HEK293 (cell line): Measurements from ENCODE around the gene DNAJB2.

Source experiments
- CTCF ChIA-PET: fragments of 350-600 bp; formaldehyde crosslinking; extraction: SDS; loops from one replicate; lab custom pipeline; 2021; ENCODE audit warnings: antibody characterized with exemption; lab: Yijun Ruan, JAX
- POLR2A ChIA-PET: fragments of 300-600 bp; formaldehyde crosslinking; extraction: SDS; loops from one replicate; lab custom pipeline; 2020; ENCODE audit warnings: antibody characterized with exemption, inconsistent platforms; lab: Yijun Ruan, JAX
- H3K27ac ChIP-seq: fragments of 200-500 bp; sonication (Bioruptor generic); 2 replicates; pipeline ENCODE4 v1.5.1; 2014; ENCODE audit warnings: low read depth, low read length, control low read depth, inconsistent platforms; ENCODE audit errors: extremely low read depth
- H3K36me3 ChIP-seq, 2 experiments: fragments of 200-500 bp in 1 of 2; sonication (Bioruptor generic) in 1 of 2; 1 replicate in 1 of 2; 2 replicates in 1 of 2; pipeline ENCODE4 v1.5.1; 2014 to 2017; ENCODE audit warnings: inconsistent platforms in 2 of 2, low read length in 2 of 2; ENCODE audit not compliant: control insufficient read depth in 2 of 2, insufficient read depth in 1 of 2
- H3K4me1 ChIP-seq: fragments of 200-500 bp; sonication (Bioruptor generic); 2 replicates; pipeline ENCODE4 v1.5.1; 2014; ENCODE audit warnings: mild to moderate bottlenecking, low read length, inconsistent platforms; ENCODE audit not compliant: control insufficient read depth, insufficient read depth
- H3K4me3 ChIP-seq: 2 replicates; pipeline ENCODE4 v1.5.1; 2011; ENCODE audit warnings: low read depth, mild to moderate bottlenecking, control low read depth, low read length, moderate library complexity
- H3K9me3 ChIP-seq: fragments of 200-500 bp; sonication (Bioruptor generic); 2 replicates; pipeline ENCODE4 v1.5.1; 2014; ENCODE audit warnings: low read depth, low read length, inconsistent platforms; ENCODE audit not compliant: control insufficient read depth, insufficient read depth
- KLF10 ChIP-seq: fragments of 450-650 bp; IDR thresholded peaks from 2 replicates; pipeline ENCODE4 v1.5.1; 2018; ENCODE audit warnings: missing biosample characterization, mild to moderate bottlenecking, missing genetic modification characterization
- SALL2 ChIP-seq: fragments of 450-650 bp; formaldehyde crosslinking; IDR thresholded peaks from 2 replicates; pipeline ENCODE4 v1.5.0; 2017; ENCODE audit warnings: missing biosample characterization, mild to moderate bottlenecking, missing genetic modification characterization, borderline replicate concordance
- ZBTB17 ChIP-seq: fragments of 450-650 bp; formaldehyde crosslinking; IDR thresholded peaks from 2 replicates; pipeline ENCODE4 v1.5.1; 2016; ENCODE audit warnings: missing biosample characterization, missing genetic modification characterization
- ZBTB8A ChIP-seq: fragments of 450-650 bp; formaldehyde crosslinking; IDR thresholded peaks from 2 replicates; pipeline ENCODE4 v1.5.1; 2016; ENCODE audit warnings: missing biosample characterization, missing genetic modification characterization
- ZFP37 ChIP-seq: fragments of 450-650 bp; formaldehyde crosslinking; IDR thresholded peaks from 2 replicates; pipeline ENCODE4 v1.5.1; 2016; ENCODE audit warnings: missing biosample characterization, missing genetic modification characterization
- ZIC2 ChIP-seq: fragments of 450-650 bp; formaldehyde crosslinking; IDR thresholded peaks from 2 replicates; pipeline ENCODE4 v1.5.1; 2016; ENCODE audit warnings: missing biosample characterization, missing genetic modification characterization
- ZNF112 ChIP-seq: fragments of 450-650 bp; formaldehyde crosslinking; IDR thresholded peaks from 2 replicates; pipeline ENCODE4 v1.5.0; 2017; ENCODE audit warnings: missing biosample characterization, missing genetic modification characterization
- ZNF175 ChIP-seq: fragments of 450-650 bp; formaldehyde crosslinking; IDR thresholded peaks from 2 replicates; pipeline ENCODE4 v1.5.1; 2016; ENCODE audit warnings: missing biosample characterization, missing genetic modification characterization
- ZNF311 ChIP-seq: fragments of 450-650 bp; formaldehyde crosslinking; IDR thresholded peaks from 2 replicates; pipeline ENCODE4 v1.5.1; 2017; ENCODE audit warnings: missing biosample characterization, missing genetic modification characterization, borderline replicate concordance
- ZNF324 ChIP-seq: fragments of 450-650 bp; formaldehyde crosslinking; IDR thresholded peaks from 2 replicates; pipeline ENCODE4 v1.5.1; 2016; ENCODE audit warnings: missing biosample characterization, missing genetic modification characterization
- ZNF350 ChIP-seq: fragments of 450-650 bp; formaldehyde crosslinking; IDR thresholded peaks from 2 replicates; pipeline ENCODE4 v1.5.0; 2017; ENCODE audit warnings: missing biosample characterization, mild to moderate bottlenecking, missing genetic modification characterization
- ZNF48 ChIP-seq: fragments of 450-650 bp; formaldehyde crosslinking; IDR thresholded peaks from 2 replicates; pipeline ENCODE4 v1.5.1; 2016; ENCODE audit warnings: missing biosample characterization, missing genetic modification characterization
- ZNF549 ChIP-seq: fragments of 450-650 bp; IDR thresholded peaks from 2 replicates; pipeline ENCODE4 v1.5.1; 2018; ENCODE audit warnings: missing biosample characterization, missing genetic modification characterization, mild to moderate bottlenecking, inconsistent platforms, moderate library complexity
- ZNF585B ChIP-seq: fragments of 450-650 bp; formaldehyde crosslinking; IDR thresholded peaks from 2 replicates; pipeline ENCODE4 v1.5.1; 2016; ENCODE audit warnings: missing biosample characterization, missing genetic modification characterization
- TF ChIP-seq, protein P1 (sequence below): fragments of 450-650 bp; formaldehyde crosslinking; IDR thresholded peaks from 2 replicates; pipeline ENCODE4 v1.5.0; 2017; ENCODE audit warnings: missing biosample characterization, missing genetic modification characterization, borderline replicate concordance
- TF ChIP-seq, protein P2 (sequence below): fragments of 450-650 bp; formaldehyde crosslinking; IDR thresholded peaks from 2 replicates; pipeline ENCODE4 v1.5.1; 2016; ENCODE audit warnings: missing biosample characterization, missing genetic modification characterization
- TF ChIP-seq, protein P3 (sequence below): fragments of 450-650 bp; formaldehyde crosslinking; IDR thresholded peaks from 2 replicates; pipeline ENCODE4 v1.5.1; 2016; ENCODE audit warnings: missing biosample characterization, missing genetic modification characterization
- TF ChIP-seq, protein P4 (sequence below): fragments of 450-650 bp; formaldehyde crosslinking; IDR thresholded peaks from 2 replicates; pipeline ENCODE4 v1.5.1; 2016; ENCODE audit warnings: missing biosample characterization, missing genetic modification characterization, borderline replicate concordance

The DNAJB2 gene

DNA sequence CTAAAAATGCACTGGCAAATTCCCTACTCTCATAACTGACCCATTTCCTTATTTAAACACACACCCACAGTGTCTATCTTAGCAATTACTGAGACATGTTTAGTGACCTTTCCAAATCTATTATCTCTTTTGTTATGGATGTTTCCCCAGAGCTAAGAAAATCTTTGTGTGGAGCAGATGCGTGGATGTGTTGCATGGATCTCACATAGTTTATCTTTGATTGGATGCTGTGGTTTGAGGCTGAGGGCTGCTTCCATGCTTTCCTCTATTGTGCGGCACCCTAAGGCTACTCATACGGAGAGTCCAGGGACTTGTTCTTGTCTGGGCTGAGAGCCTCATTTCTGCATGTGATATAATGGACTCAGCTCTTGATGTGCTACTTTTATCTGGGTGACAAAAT is 44.8 kb upstream of the DNAJB2 start:
- ChIA-PET CTCF (interaction anchor here (0.6 to 1.0 kb wide), 2 partner anchors 61 to 251 kb away, joined by 3 read pairs; no protein-coding TSS in a partner anchor), POLR2A (no interaction called here)
- Histone ChIP-seq H3K27ac (no peak overlapping the region), H3K4me1 (no peaks in the 10 kb centered on the region; the same call in 1 of the 2 replicates), H3K4me3 (no peak overlapping the region), H3K36me3 (peaks cover 17 to 79% of the 10 kb centered on the region in 2 experiments), H3K9me3 (no peaks in the 10 kb centered on the region)
- TF ChIP-seq, protein P1, sequence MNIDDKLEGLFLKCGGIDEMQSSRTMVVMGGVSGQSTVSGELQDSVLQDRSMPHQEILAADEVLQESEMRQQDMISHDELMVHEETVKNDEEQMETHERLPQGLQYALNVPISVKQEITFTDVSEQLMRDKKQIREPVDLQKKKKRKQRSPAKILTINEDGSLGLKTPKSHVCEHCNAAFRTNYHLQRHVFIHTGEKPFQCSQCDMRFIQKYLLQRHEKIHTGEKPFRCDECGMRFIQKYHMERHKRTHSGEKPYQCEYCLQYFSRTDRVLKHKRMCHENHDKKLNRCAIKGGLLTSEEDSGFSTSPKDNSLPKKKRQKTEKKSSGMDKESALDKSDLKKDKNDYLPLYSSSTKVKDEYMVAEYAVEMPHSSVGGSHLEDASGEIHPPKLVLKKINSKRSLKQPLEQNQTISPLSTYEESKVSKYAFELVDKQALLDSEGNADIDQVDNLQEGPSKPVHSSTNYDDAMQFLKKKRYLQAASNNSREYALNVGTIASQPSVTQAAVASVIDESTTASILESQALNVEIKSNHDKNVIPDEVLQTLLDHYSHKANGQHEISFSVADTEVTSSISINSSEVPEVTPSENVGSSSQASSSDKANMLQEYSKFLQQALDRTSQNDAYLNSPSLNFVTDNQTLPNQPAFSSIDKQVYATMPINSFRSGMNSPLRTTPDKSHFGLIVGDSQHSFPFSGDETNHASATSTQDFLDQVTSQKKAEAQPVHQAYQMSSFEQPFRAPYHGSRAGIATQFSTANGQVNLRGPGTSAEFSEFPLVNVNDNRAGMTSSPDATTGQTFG (tag by site-specific recombination): no peak
- no peak for TF ChIP-seq ZIC2 (tag by site-specific recombination)
- no peak for TF ChIP-seq ZBTB8A
- TF ChIP-seq ZNF585B: no peak
- TF ChIP-seq, protein P2, sequence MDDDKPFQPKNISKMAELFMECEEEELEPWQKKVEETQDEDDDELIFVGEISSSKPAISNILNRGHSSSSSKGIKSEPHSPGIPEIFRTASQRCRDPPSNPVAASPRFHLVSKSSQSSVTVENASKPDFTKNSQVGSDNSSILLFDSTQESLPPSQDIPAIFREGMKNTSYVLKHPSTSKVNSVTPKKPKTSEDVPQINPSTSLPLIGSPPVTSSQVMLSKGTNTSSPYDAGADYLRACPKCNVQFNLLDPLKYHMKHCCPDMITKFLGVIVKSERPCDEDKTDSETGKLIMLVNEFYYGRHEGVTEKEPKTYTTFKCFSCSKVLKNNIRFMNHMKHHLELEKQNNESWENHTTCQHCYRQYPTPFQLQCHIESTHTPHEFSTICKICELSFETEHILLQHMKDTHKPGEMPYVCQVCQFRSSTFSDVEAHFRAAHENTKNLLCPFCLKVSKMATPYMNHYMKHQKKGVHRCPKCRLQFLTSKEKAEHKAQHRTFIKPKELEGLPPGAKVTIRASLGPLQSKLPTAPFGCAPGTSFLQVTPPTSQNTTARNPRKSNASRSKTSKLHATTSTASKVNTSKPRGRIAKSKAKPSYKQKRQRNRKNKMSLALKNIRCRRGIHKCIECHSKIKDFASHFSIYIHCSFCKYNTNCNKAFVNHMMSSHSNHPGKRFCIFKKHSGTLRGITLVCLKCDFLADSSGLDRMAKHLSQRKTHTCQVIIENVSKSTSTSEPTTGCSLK (tag by site-specific recombination): no peak
- no peak for TF ChIP-seq ZNF549 (tag by site-specific recombination)
- TF ChIP-seq ZNF175: no peak
- no peak for TF ChIP-seq ZBTB17 (tag by site-specific recombination)
- TF ChIP-seq ZFP37 (tag by site-specific recombination): no peak
- TF ChIP-seq ZNF48: no peak
- no peak for TF ChIP-seq ZNF311
- TF ChIP-seq, protein P3, sequence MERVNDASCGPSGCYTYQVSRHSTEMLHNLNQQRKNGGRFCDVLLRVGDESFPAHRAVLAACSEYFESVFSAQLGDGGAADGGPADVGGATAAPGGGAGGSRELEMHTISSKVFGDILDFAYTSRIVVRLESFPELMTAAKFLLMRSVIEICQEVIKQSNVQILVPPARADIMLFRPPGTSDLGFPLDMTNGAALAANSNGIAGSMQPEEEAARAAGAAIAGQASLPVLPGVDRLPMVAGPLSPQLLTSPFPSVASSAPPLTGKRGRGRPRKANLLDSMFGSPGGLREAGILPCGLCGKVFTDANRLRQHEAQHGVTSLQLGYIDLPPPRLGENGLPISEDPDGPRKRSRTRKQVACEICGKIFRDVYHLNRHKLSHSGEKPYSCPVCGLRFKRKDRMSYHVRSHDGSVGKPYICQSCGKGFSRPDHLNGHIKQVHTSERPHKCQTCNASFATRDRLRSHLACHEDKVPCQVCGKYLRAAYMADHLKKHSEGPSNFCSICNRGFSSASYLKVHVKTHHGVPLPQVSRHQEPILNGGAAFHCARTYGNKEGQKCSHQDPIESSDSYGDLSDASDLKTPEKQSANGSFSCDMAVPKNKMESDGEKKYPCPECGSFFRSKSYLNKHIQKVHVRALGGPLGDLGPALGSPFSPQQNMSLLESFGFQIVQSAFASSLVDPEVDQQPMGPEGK (tag by site-specific recombination): no peak
- no peak for TF ChIP-seq ZNF324 (tag by site-specific recombination)
- TF ChIP-seq, protein P4, sequence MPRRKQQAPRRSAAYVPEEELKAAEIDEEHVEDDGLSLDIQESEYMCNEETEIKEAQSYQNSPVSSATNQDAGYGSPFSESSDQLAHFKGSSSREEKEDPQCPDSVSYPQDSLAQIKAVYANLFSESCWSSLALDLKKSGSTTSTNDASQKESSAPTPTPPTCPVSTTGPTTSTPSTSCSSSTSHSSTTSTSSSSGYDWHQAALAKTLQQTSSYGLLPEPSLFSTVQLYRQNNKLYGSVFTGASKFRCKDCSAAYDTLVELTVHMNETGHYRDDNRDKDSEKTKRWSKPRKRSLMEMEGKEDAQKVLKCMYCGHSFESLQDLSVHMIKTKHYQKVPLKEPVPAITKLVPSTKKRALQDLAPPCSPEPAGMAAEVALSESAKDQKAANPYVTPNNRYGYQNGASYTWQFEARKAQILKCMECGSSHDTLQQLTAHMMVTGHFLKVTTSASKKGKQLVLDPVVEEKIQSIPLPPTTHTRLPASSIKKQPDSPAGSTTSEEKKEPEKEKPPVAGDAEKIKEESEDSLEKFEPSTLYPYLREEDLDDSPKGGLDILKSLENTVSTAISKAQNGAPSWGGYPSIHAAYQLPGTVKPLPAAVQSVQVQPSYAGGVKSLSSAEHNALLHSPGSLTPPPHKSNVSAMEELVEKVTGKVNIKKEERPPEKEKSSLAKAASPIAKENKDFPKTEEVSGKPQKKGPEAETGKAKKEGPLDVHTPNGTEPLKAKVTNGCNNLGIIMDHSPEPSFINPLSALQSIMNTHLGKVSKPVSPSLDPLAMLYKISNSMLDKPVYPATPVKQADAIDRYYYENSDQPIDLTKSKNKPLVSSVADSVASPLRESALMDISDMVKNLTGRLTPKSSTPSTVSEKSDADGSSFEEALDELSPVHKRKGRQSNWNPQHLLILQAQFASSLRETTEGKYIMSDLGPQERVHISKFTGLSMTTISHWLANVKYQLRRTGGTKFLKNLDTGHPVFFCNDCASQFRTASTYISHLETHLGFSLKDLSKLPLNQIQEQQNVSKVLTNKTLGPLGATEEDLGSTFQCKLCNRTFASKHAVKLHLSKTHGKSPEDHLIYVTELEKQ (tag by site-specific recombination): no peak
- TF ChIP-seq SALL2 (tag by site-specific recombination): no peak
- TF ChIP-seq KLF10: no peak
- no peak for TF ChIP-seq ZNF112 (tag by site-specific recombination)
- no peak for TF ChIP-seq ZNF350 (tag by site-specific recombination)
